Measurements from ENCODE around the gene GSTT2B.
"Not testable (repeated sequence)": the region's sequence is repeated elsewhere in the genome, so short reads cannot be mapped to it uniquely, and the experiment has no call there.

The GSTT2B gene, protein sequence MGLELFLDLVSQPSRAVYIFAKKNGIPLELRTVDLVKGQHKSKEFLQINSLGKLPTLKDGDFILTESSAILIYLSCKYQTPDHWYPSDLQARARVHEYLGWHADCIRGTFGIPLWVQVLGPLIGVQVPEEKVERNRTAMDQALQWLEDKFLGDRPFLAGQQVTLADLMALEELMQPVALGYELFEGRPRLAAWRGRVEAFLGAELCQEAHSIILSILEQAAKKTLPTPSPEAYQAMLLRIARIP

DNA sequence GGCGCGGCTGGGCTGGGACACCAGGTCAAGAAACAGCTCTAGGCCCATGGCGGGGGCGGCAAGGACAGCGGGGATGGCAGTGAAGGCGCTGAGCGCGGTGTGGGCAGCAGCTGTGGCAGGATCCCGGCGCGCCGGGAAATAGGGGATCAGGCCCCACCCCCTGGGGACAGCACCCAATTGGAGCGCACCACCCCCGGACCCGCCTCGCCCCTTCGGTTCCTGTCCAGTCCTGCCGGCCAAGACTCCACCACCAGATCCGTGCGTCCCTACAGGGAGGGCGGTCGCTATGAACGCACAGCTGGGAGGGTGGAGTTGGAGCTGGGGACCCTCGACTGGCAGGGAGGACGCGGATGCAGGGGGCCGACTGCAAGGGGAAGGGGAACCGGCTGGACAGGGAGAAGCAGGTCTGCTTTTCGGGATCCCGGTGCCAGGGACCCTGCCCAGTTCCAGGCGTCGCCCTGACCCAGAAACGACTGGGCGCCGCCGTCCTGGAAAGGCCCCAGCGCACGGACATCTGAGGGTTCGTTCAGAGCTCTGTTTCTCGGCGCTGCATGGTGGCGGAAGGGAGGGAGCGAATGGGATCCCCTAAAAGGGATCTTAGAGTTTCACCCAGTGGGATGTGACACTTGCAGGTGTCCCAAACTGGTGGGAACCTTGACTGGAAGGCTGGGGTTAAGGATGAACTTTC lies at the start of gene GSTT2B:
GSTT2B (minus strand) TSS at position 112 of the 688 bp plus-strand sequence; CDS start at position 48, 64 bp downstream.
- not testable (repeated sequence) for DNase-seq

DNA sequence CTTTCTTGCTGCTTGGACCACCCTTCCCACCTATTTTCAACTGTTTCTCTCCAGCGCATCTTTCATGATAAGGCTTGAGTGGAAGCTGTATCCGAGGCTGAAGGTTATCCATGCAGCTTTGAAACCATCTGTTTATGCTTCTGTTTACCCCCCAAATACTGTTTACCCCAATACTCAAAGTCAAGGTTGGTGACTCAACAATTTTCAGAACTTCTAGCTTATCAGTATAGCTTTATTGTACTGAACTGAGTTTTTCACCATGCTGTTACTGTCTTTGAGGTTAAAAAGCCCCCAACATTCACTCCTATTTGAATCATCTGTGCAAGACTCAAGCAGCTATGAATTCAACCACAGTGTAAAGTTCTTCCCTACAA lies 49.0 kb upstream of the GSTT2B start:
- DNase-seq = no peak

DNA sequence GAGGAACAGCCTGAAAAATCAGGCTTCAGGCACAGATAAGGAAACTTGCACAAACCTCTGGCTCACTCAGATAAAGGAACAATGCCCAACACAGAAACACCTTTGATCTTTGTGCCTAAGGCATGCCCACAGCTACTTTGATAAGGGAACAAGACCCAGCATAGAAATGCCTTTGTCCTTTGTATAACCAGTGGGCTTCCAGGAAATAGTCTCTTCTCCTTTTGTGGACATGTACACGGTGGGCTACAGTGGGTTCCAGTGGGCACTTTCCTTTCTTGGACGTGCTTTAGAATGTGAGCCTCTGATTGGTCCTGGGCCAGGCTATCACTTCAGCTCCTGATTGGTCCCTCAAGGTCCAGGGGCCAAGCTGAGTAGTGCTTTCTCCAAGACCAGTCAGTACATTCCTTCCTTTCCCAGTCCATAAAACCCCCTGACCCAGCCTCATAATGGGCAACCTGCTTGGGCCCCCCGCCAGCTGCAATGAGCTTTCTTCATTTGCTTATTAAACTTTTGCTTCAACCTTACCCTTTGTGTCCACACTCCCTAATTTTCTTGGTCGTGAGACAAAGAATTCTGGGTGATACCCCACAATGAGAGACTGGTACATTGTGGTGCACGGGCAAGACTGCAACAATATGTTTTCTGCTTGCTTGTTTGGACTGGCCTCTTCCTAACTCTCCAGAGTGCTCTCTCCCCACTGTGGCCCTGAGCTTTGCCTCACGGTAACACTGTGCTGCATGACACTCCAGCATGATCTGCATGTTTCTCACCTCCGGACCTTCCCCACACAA lies 48.4 kb upstream of the GSTT2B start:
- DNase-seq = no peak

DNA sequence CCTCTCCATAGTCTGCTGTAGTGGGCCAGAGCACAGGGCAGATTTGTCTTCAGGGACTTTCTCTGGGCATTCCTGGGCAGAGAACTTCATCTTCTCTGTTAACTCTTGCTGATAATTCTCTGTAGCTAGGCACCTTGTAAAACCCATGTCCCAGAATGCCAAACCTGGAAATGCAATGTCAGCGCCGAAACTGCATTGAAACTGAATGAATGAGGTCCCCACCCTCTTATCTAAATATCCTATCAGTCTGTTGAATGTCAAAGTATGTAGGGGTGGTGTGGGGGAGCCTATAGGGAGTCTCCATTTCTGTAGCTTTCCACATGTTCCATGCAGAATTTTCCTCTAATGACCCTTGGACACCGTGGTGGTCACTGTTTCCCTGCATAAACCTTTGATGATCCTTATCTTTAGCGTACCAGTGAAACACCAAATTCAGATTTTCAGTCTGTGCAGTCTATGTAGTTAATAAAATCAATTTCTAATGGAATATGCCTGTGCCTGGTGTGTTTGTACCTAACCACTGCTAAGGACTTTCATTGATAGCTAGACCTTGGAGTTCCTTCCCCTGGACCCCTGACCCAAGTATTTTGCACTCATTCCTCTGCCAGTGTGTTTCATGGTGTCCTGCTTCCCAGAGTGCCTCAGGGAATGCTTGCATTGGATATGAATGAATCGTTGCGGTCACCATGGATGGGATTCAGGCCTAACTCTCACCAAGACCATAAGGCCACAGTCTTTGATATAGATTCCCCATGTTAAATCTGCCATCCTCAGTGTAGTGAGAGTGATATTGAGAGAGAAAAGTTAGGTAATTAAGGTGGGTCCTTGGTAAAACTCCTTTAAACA lies 47.6 kb upstream of the GSTT2B start:
- no peak for DNase-seq

DNA sequence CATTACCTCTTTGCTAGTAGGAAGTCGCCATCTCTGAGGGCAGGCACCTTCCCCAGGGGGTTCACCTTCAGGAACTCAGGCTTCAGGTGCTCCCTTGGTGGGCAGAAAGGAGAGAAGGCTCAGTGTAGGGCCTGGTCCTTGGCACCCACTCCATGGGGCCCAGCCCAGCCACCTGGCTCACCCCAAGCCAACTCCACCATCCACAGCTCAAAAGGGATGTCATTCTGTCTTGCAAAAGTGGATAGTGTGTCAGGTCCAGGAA lies 47.0 kb upstream of the GSTT2B start:
- DNase-seq = no peak

DNA sequence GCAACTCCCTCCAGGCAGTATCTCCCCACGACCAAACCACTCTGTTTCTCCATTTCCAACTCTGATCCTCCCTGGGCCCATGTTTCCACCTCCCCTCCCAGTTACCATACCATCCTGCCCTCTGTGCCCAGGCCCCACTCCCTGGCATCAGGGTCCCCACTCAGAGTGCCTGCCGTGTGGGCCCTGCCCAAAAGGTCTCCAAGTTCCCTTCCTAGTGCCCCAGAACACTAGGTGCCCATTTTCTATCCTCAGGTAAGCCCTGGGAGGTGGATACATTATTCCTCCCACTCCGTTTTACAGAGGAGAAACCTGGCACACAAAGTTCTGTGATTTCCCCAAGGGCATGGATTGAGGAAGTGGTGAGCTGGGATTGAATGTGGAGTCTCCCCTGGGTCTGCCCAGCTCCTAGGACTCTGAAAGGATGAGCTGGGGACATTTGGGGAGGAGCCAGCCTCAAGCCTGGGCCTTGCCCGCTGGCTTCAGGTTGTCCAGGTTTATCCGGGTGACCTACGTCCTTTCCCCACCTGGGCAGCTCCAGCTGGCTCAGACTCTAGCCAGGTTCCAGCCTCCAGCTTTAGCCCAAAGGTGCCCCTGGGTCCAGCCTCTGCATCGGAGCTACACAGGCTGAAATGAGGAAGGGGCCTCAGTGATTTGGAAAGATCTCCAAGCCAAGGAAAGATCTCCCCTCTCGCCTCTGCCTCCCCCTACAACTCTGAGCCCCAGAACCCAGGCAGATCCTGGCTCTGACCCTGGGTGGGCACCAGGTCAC lies 46.4 kb upstream of the GSTT2B start:
- no peak for DNase-seq

DNA sequence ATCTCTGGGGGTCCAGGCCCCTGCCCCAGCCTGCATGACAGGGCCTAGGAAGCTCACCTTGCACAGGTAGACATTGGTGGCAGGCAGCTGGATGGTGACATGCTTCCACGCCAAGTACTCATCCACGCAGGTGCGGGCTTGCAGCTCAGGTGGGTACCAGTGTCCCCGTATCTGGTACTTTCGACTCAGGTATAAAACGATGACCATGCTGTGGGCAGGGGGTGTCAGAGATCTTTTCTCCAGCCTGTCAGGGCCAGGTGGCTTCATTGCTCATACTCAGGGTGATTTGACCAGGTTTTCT lies 45.9 kb upstream of the GSTT2B start:
- no peak for DNase-seq

DNA sequence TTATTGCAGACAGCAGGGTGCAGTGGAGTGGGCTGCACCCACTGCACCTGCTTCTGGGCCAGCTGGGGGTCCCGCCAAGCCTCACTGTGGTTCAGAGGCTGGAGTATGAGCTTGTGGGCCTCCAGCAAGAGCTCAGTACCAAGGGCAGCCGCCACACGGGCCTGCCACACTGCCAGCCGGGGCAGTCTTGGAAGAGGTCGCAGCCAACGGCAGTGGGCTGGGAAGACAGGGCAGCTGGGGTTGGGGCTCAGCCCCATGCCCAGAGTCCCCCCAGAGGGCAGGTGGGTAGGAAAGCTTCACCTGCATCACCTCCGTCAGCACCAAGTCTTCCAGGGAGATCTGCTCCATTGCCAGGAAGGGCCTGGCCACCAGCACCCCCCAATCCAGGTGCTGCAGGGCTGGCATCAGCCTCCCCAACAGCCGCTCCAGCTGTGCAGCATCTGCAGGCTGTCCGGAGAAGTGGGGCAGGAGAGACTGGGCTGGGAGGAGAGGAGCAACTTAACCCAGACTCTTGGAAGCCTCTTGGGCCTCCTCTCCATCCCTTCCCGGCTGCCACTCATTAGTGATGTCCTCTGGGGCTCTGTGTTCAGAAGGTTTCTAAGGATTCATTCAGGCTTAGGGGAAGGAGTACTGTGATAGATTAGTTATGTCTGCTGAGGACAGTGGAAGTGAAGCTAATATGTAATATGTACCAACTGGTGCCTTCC lies 45.4 kb upstream of the GSTT2B start:
- DNase-seq = no peak

DNA sequence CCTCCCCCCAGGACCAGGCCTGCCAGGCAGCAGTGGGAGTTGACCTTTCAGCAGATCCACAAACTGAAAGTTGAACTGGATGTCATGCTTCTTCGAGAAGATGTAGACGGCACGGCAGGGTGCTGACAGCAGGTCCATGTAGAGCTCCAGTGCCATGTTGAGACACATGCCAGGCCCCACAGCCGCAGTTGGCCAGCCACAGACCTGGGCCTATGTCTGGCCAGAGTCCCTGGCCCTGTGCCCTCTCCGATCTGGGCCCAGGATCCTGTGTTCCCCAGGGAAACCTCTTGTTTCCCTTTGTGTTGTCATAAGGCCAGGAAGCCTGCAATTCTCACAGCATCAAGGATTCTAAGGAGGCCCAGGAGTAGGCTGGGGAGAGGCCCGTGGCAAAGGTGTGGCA lies 44.2 kb upstream of the GSTT2B start, which contains the start of gene GSTT4:
GSTT4 (minus strand) TSS at position 253 of the 400 bp plus-strand sequence; CDS start at position 156, 97 bp downstream.
- no peak for DNase-seq

DNA sequence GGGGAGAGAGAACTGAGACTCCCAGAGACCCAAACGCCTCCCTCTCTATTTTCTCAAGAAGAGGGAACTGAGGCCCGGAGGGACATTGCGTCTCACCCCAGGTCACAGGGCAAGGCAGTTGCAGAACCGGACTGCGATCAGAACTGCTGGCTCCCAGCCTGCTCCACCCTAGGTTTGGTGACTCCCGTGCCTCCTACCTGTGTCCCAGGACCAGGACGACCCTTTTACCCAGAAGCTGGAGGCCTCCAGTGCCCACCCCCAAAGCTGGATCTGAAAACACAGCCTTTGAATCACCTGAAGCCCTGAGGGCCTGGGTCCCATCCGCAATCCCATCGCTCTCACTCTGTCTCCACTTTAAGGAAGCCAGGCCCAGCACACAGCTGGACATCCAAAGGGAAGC lies 42.9 kb upstream of the GSTT2B start:
- DNase-seq = no peak

DNA sequence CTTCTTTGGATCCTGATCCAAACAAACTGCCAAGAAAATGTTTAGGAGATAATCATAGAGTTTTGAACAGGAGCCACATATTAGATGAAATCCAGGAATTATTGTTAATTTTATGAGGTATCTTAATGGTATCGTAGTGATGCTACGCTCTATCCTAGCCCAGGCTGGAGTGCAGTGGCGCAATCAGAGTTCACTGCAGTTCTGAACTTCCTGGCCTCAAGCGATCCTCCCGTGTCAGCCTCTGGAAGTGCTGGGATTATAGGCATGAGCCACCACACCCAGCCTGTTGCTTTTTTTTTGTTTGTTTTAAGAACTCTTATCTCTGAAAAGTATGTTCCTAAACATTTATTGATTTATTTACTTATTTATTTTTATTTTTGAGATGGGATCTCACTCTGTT lies 41.9 kb upstream of the GSTT2B start:
- no peak for DNase-seq

DNA sequence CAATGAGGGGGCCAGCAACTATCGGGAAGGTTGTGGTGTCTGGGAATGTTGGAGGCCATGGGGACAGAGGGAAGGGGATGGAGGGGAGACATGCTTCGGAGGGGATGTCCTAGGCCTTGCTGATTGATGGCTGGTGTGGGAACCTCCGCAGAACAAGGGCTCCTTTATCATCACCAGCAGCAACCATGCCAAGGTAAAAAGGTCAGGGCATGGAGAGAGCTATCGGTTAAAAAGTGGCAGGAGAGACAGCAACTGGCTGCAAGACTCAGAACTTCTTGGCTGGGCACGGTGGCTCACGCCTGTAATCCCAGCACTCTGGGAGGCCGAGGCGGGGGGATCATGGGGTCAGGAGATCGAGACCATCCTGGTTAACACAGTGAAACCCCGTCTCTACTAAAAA lies 41.3 kb upstream of the GSTT2B start:
- DNase-seq = no peak

DNA sequence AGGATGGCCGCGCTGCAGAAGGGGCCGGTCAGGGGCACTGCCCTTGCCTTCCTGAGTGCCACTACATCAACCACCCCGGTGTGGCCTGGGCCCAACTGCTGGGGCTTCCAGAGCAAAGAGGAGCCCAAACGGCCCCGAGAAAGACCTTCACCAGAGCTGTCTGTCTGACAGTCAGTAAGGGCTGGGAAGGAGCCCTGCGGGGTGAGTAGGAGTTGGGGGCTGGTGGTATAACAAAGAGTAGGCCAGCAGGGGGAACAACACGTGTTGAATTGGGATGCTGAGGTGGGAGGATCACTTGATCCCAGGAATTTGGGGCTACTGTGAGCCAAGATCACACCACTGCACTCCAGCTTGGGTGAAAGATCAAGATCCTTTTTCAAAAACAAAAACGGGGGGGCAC lies 40.3 kb upstream of the GSTT2B start:
- no peak for DNase-seq

DNA sequence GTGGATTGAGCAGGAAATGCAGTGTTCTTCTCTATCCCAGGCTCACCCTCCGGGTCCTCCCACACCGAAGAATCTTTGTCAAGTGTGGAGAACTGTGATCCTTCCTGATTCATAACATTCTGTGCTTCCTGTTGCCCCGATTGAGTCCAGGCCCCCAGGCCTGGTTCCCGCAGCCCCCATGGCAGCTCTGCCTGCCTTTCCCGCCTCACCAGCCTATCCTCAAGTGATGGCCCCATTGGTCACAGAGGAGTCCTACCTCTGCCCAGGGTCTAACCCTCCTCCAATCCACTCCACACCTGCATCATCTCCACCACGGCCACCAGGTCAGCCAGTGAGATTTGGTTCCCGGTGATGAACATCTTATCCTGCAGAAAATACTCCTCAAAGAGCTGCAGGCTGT lies 38.8 kb upstream of the GSTT2B start:
- not testable (repeated sequence) for DNase-seq

DNA sequence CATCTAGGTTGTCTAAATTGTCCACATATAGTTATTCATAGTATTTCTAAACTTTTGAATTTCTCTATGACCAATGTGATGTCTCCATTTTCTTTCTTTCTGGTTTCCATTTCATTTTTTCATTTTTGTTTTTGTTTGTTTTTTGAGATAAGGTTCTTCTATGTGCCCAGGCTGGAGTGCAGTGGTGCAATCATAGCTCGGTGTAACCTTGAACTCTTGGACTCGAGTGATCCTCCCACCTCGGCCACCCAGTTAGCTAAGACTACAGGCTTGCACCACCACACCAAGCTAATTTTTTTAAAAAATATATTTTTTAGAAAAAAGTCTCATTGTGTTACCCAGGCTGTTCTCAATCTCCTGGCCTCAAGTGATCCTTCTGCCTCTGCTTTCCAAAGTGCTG lies 36.1 kb upstream of the GSTT2B start:
- DNase-seq = no peak

DNA sequence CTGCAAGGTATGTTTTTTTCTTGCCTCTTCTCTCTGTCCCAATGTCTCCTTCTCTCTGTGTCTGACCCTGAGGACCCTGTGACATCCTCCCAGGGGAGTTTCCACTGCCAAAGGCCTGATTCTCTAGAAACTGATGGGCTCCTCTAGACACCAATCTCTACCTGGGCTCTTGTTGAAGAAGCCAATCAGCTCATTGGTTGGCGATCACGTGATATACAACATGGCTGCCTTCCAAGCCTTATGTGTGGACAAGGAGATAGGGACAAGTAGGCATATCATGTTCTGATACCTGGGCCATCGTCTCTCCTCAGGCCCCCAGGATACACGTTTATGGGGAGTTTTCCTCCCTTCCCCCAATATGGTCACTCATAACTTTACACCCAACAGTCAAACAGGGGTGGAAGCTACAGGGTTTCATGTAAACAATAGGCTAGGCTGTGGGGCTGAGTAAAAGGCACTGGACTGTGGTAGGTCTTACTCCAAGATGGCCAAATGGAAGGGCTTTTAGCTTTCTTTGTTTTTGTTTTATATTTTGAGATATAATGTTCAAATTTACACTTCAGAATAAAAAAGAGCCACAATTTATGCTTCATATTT lies 32.7 kb upstream of the GSTT2B start:
- not testable (repeated sequence) for DNase-seq

DNA sequence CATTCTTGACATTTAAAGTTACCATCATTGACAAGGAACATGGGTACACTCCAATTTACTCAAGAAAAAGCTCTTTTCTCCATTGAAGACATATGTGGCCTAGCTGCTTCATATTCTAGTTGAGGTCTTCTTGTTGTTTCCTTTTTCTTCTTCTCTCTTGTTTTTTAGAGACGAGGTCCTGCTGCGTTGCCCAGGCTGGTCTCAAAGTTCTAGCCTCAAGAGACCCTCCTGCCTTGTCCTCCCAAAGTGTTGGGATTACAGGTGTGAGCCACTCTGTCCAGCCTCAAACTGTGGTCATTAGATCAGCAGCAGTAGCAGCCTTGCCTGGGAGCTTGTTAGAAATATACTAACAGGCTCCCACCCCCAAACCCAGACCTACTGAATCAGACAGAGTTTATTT lies 32.1 kb upstream of the GSTT2B start:
- not testable (repeated sequence) for DNase-seq

DNA sequence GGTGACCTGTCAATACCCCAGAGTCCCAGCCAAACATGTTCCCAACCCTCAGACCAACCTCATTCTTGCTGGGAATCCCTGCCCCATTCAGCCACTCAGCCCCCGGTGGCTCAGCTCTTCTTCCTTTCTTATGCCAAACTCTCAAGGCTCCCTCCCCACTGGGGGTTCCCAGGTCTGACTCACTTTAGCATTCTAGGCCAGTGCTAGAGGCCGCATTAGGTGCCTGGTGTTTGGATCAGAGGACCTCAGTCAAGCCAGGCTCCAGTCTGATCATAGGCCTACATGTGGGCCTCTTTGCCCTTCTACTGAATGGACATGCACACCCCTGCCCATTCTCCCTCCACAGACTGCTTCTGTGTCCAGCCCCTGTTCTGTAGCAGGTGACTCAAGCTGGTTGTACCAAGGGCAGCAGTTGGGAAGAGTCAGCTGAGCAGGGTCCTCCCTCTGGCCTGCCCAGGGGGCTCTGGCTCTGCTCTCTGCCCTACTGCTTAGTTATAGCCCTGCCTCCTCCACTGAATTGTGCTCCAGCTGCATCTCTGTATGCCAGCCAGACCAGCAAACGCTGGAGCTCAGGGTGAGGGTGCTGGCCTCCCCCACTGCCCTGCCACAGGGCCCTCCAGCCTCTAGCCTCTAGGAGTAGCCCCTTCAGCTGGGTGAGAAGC lies 28.7 kb upstream of the GSTT2B start:
- DNase-seq = not testable (repeated sequence)

DNA sequence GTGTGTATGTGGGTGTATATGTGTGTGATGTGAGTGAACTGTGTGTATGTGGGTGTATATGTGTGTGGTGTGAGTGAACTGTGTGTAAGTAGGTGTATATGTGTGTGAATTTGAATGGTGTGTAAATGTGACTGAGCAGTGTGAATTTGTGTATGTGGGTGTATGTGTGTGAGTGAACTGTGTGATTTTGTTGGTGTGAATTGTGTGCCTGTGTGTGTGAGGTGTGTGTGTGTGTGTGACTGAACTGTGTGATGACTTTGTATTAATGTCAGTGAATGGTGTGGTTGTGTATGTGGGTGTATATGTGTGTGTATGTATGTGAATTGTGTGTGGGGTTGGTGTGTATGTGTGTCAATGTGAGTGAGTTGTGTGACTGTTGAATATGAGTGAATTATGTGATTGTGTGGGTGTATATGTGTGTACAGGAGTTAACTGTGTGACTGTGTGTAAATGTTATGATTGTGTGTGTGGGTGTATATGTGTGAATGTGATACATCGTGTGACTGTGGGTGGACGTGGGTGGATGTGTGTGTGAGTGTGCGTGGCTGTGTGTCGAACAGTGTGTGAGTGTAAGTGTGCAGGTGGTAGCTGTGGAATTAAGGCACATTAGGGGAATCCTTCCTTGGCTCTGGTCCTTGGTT lies 25.7 kb upstream of the GSTT2B start:
- DNase-seq = not testable (repeated sequence)

DNA sequence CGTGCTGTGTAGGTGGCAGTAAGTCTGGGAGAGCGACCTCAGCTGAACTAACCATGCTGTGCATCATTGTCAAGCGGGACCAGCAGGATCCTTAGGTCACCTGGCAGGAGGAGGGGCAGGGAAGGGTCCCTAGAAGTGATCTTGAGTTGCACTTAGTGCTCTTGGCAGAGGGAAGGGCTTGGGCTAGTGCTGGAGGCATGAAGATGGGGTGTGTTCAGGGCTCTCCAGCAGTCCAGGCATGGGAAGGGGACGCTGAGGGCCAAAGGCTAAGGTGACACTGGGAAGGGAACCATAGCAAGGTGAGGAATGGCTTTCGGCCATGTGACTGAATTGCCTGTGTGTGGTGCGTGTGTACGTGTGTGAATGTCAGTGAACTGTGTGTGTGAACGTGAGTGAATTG lies 25.1 kb upstream of the GSTT2B start:
- DNase-seq = not testable (repeated sequence)
